DOHH2 (cell line): ENCODE data around the gene MTIF3.

ENCODE experiments used
- H3F3A ChIP-seq: fragments of 200-600 bp; sonication (generic), shearing (Covaris generic); 2 replicates; pipeline ENCODE4 v1.6.0; 2016; ENCODE audit warnings: antibody characterized with exemption, mild to moderate bottlenecking; ENCODE audit not compliant: control insufficient read depth, insufficient read depth
- H3K27ac ChIP-seq: fragments of 200-600 bp; sonication (generic); 2 replicates; pipeline ENCODE4 v1.5.1; 2014; ENCODE audit warnings: low read depth, mild to moderate bottlenecking, low read length, moderate library complexity
- H3K27me3 ChIP-seq: fragments of 200-600 bp; sonication (generic); 2 replicates; pipeline ENCODE4 v1.6.1; 2014; ENCODE audit warnings: mild to moderate bottlenecking, low read length, mixed read lengths; ENCODE audit not compliant: control insufficient read depth
- H3K36me3 ChIP-seq: fragments of 200-600 bp; sonication (generic); 2 replicates; pipeline ENCODE4 v1.6.1; 2014; ENCODE audit warnings: mild to moderate bottlenecking, low read length, moderate library complexity, mixed read lengths; ENCODE audit not compliant: control insufficient read depth
- H3K4me1 ChIP-seq: fragments of 200-600 bp; sonication (generic); 2 replicates; pipeline ENCODE4 v1.6.1; 2014; ENCODE audit warnings: mild to moderate bottlenecking, low read length, mixed read lengths; ENCODE audit not compliant: control insufficient read depth
- H3K4me2 ChIP-seq: fragments of 200-600 bp; sonication (generic); 2 replicates; pipeline ENCODE4 v1.6.0; 2014; ENCODE audit warnings: mild to moderate bottlenecking, low read length, moderate library complexity
- H3K4me3 ChIP-seq: fragments of 200-600 bp; sonication (generic); 2 replicates; pipeline ENCODE4 v1.5.1; 2014; ENCODE audit warnings: mild to moderate bottlenecking, low read length, mixed read lengths
- H3K79me2 ChIP-seq: fragments of 200-600 bp; sonication (generic); 2 replicates; pipeline ENCODE4 v1.6.1; 2014; ENCODE audit warnings: mild to moderate bottlenecking, low read length, mixed read lengths; ENCODE audit not compliant: control insufficient read depth
- H3K9me2 ChIP-seq: fragments of 200-600 bp; sonication (generic); replicated peaks from 2 replicates; pipeline ENCODE4 v1.6.1; 2014; ENCODE audit warnings: mild to moderate bottlenecking, low read length, mixed read lengths; ENCODE audit not compliant: control insufficient read depth
- H3K9me3 ChIP-seq: fragments of 200-600 bp; sonication (generic); 2 replicates; pipeline ENCODE4 v1.6.1; 2014; ENCODE audit warnings: antibody characterized with exemption, low read length, mixed read lengths; ENCODE audit not compliant: control insufficient read depth, insufficient read depth
- H4K20me1 ChIP-seq: fragments of 200-600 bp; sonication (generic); 2 replicates; pipeline ENCODE4 v1.6.0; 2014; ENCODE audit warnings: low read depth, mild to moderate bottlenecking, antibody characterized with exemption, low read length, moderate library complexity; ENCODE audit not compliant: control insufficient read depth, insufficient read depth
- CTCF ChIP-seq: fragments of 200-600 bp; sonication (generic); IDR thresholded peaks from one replicate; pipeline ENCODE4 v1.5.1; 2014; ENCODE audit warnings: antibody characterized with exemption, mild to moderate bottlenecking, low read depth, low read length; ENCODE audit not compliant: poor library complexity, severe bottlenecking
- EZH2phosphoT487 ChIP-seq: fragments of 200-600 bp; sonication (generic); IDR thresholded peaks from 2 replicates; pipeline ENCODE4 v1.6.1; 2017; ENCODE audit warnings: borderline replicate concordance, mild to moderate bottlenecking, antibody characterized with exemption, low read length, moderate library complexity, mixed read lengths

The MTIF3 gene

DNA sequence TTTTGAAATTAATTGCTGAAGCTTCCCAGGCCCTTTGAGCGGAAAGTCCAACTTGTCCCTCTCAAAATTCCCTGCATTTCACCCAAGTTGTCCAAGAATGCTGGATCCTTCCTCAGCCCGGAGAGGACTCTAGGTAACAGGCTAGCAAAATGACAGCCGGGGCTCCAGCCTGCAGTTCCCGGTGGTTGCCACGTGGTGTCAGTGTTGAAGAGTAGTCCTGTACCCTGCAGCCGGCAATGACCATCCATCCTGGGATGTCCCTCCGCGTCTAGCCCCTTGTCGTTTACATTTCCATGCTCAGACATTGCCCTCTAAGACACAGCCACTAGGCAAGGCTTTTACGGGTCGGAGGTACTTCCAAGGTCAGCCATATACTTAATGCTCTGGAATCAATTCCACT, 31.4 kb upstream of the MTIF3 start:
- H4K20me1 ChIP-seq: no peaks in the 10 kb centered on the region
- no peaks in the 10 kb centered on the region for H3K27me3 ChIP-seq
- no peak overlapping the region for H3K27ac ChIP-seq
- H3K9me2 ChIP-seq: no peaks in the 10 kb centered on the region
- H3K4me3 ChIP-seq: no peak overlapping the region
- no peaks in the 10 kb centered on the region for H3F3A ChIP-seq
- H3K79me2 ChIP-seq: no peaks in the 10 kb centered on the region
- TF ChIP-seq CTCF: peak; percentile 73
- no peak for TF ChIP-seq EZH2phosphoT487
- H3K9me3 ChIP-seq: peaks cover 14% of the 10 kb centered on the region; the same call in 1 of the 2 replicates
- peaks cover 5% of the 10 kb centered on the region; the same call in 1 of the 2 replicates for H3K36me3 ChIP-seq
- H3K4me2 ChIP-seq: no peak overlapping the region
- peaks cover 35% of the 10 kb centered on the region for H3K4me1 ChIP-seq

DNA sequence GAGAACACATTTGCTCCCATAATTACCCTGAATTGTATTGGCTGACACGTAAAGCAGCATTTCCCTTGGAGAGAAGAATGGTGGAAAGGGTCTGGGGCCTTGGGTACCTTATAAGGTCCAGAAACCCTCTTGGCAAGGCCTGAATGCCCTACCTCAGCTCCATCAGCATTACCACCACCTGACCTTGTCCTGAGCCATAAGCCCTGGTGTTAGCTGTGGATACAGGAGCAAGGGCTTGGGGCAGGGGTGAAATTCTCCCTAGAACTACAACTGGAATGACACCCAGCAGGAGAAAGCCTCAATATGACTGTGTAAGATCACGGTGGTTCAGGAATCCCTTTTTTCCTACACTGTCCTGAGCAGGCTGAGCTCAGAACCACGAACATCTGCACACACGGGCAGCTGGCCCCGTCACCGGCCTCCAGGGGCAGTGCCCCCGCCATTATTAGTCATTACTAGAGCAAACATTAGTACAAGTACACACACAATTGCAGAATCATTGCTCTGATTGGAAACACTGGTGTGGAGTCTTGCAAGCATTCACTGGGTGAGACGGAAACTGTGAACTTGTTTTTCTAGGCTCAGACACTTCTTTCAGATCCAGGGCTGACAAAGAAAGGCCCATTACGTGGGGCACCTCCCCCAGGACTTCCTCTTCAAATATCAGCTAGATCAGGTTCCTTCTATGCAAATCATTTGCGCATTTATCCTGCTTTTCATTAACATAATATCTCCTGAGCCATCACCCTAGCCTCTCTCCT, 26.8 kb upstream of the MTIF3 start:
- Histone ChIP-seq H3K4me2 (peak overlapping the region; percentile 61), H3K79me2 (no peaks in the 10 kb centered on the region), H3K36me3 (no peaks in the 10 kb centered on the region), H3K9me2 (no peaks in the 10 kb centered on the region), H3K4me1 (peaks cover 23% of the 10 kb centered on the region), H3K27ac (peak overlapping the region; percentile 36; the same call in 1 of the 2 replicates), H4K20me1 (no peaks in the 10 kb centered on the region), H3K27me3 (no peaks in the 10 kb centered on the region), H3K9me3 (peaks cover 5% of the 10 kb centered on the region; the same call in 1 of the 2 replicates), H3F3A (no peaks in the 10 kb centered on the region), H3K4me3 (peak overlapping the region; percentile 52)
- no peak for TF ChIP-seq CTCF
- TF ChIP-seq EZH2phosphoT487: no peak

DNA sequence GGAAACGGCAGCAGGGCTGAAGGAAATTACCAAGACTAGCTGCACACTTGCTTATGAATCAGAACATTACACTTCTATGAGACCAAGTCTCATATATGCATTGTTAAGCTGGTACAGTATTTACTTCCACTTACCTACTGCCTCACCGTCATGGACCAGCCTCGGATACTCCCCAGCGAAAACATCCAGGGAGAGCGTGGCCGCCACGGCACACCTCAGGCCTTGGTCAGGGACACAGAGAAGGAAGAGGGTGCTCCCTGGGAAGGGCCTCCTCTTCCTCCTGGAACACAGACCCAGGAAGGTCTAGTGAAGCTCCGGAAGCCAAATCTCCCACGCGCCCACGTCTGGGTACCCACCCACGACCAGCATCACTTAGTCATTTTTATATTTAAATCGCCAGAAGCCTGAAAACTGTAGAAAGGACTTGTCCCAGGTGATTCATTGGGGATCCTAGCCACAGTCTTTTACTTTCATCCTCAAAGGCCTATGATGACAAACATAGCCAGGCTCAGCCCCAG, 24.4 kb upstream of the MTIF3 start:
- Histone ChIP-seq H3K27me3 (no peaks in the 10 kb centered on the region), H3K27ac (no peak overlapping the region), H3K4me1 (peaks cover 18% of the 10 kb centered on the region), H3K79me2 (no peaks in the 10 kb centered on the region), H3K4me2 (no peak overlapping the region), H3K4me3 (no peak overlapping the region), H3F3A (no peaks in the 10 kb centered on the region), H3K9me2 (no peaks in the 10 kb centered on the region), H4K20me1 (no peaks in the 10 kb centered on the region), H3K9me3 (no peaks in the 10 kb centered on the region), H3K36me3 (no peaks in the 10 kb centered on the region)
- TF ChIP-seq EZH2phosphoT487: no peak
- TF ChIP-seq CTCF: no peak
